PC-9 (cell line): ENCODE results near the gene RAET1L.

Experiments used
- EZH2 ChIP-seq: fragments of 200-600 bp; sonication (generic); IDR thresholded peaks from 2 replicates; pipeline ENCODE4 v1.8.0; 2017; ENCODE audit warnings: antibody characterized with exemption, low read depth
- TF ChIP-seq, protein P1 (sequence below): fragments of 200-600 bp; sonication (generic); conservative IDR thresholded peaks from 2 replicates; pipeline ENCODE4 v1.6.1; 2017; ENCODE audit warnings: mixed run types, antibody characterized with exemption, mild to moderate bottlenecking, moderate library complexity

DNA sequence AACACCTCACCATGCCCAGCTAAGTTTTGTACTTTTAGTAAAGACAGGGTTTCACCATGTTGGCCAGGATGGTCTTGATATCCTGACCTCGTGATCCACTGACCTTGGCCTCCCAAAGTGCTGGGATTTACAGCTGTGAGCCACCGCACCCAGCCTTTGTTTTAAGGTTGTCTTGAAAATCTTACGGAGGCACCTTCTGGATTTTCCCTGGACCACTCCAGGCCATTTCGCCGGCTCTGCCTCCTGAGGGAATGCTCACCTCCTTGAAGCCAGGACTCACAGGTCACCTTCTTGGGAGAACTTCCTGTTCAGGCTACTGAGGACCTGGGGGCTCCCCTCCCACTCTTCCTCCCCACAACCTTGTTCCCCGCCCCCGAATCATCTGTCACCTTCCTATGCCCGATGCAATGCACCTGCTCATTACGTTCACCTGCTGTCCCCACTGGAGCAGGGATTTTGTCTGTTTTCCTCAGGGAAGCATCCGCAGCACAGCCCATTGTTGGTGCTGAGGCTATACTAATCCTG lies 19.4 kb upstream of the RAET1L start:
- TF ChIP-seq, protein P1, sequence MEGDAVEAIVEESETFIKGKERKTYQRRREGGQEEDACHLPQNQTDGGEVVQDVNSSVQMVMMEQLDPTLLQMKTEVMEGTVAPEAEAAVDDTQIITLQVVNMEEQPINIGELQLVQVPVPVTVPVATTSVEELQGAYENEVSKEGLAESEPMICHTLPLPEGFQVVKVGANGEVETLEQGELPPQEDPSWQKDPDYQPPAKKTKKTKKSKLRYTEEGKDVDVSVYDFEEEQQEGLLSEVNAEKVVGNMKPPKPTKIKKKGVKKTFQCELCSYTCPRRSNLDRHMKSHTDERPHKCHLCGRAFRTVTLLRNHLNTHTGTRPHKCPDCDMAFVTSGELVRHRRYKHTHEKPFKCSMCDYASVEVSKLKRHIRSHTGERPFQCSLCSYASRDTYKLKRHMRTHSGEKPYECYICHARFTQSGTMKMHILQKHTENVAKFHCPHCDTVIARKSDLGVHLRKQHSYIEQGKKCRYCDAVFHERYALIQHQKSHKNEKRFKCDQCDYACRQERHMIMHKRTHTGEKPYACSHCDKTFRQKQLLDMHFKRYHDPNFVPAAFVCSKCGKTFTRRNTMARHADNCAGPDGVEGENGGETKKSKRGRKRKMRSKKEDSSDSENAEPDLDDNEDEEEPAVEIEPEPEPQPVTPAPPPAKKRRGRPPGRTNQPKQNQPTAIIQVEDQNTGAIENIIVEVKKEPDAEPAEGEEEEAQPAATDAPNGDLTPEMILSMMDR = no peak
- TF ChIP-seq EZH2 = no peak
